GM13976 (cell line): ENCODE results near the gene ARSA.
"Not testable (repeated sequence)": the region's sequence is repeated elsewhere in the genome, so short reads cannot be mapped to it uniquely, and the experiment has no call there.

Experiments used
- DNase-seq: peaks from one replicate; pipeline ENCODE4 v3.0.0; 2012; ENCODE audit warnings: low spot score
- CTCF ChIP-seq: IDR thresholded peaks from 2 replicates; pipeline ENCODE4 v1.5.1; 2012; ENCODE audit warnings: borderline replicate concordance, mild to moderate bottlenecking; ENCODE audit not compliant: insufficient read depth; ENCODE audit errors: extremely low read depth, missing control alignments, control extremely low read depth
- in situ Hi-C: fragments of 300-500 bp; cut with MboI; formaldehyde crosslinking; loops from one replicate; pipeline ENCODE4 v1.12.0; 2022; ENCODE audit warnings: low sequenced_read_pairs, mixed read lengths, inconsistent platforms; ENCODE audit not compliant: unreplicated experiment

The ARSA gene

GRCh38 chr22:50653256-50653655, 25.3 kb upstream of the ARSA start:
- TF ChIP-seq CTCF: no peak
- DNase-seq: no peak
- in situ Hi-C loops: no loop called here

- DNase-seq, in situ Hi-C loops: not testable (repeated sequence)
Measured at GRCh38 chr22:50643821-50644101, 15.8 kb upstream of the ARSA start.

GRCh38 chr22:50643021-50643820, 15.3 kb upstream of the ARSA start:
- DNase-seq, in situ Hi-C loops: not testable (repeated sequence)

- DNase-seq: no peak
- no peak for TF ChIP-seq CTCF
- in situ Hi-C loops: no loop called here
Measured at GRCh38 chr22:50641696-50642607, 14.0 kb upstream of the ARSA start.

GRCh38 chr22:50640857-50641647, 13.1 kb upstream of the ARSA start:
- TF ChIP-seq CTCF: no peak
- in situ Hi-C loops: no loop called here
- no peak for DNase-seq

- in situ Hi-C loops, DNase-seq: not testable (repeated sequence)
Measured at GRCh38 chr22:50640296-50640695, 12.3 kb upstream of the ARSA start.

- DNase-seq: no peak
- in situ Hi-C loops: no loop called here
- no peak for TF ChIP-seq CTCF
Measured at GRCh38 chr22:50635591-50635990, 7.6 kb upstream of the ARSA start.

GRCh38 chr22:50633771-50634170, 5.8 kb upstream of the ARSA start:
- DNase-seq: no peak
- in situ Hi-C loops: no loop called here
- no peak for TF ChIP-seq CTCF
